Measurements from ENCODE around the gene NXPH1. TPM values are rescaled to one million over a fixed set of nuclear protein-coding genes. Genes with fewer than 3 reads are reported as not detected.

NXPH1 gene
- total RNA-seq, 1 experiment from 2014 or later, result not detected

- no peak for DNase-seq (ENCODE audit: low read depth in 1 of 2, low spot score in 2 of 2)
- H3K27me3 ChIP-seq (replicated peaks), result no peaks in the 10 kb centered on the region
- no peak overlapping the region for H3K27ac ChIP-seq
- H3K9me3 ChIP-seq (replicated peaks), result peaks cover 7% of the 10 kb centered on the region
- no peaks in the 10 kb centered on the region for H3K36me3 ChIP-seq
- H3K4me3 ChIP-seq, result no peak overlapping the region
- no peaks in the 10 kb centered on the region for H3K4me1 ChIP-seq (replicated peaks)
Observed at GRCh38 chr7:8443576-8444467, 10.4 kb downstream of the NXPH1 start.

- no peaks in the 10 kb centered on the region for H3K27me3 ChIP-seq (replicated peaks)
- DNase-seq (ENCODE audit: low read depth in 1 of 2, low spot score in 2 of 2), result no peak
Observed at GRCh38 chr7:8444468-8444769, 11.0 kb downstream of the NXPH1 start.

GRCh38 chr7:8453535-8453934 lies 20.1 kb downstream of the NXPH1 start:
- Histone ChIP-seq H3K36me3 (no peaks in the 10 kb centered on the region), H3K4me1 (replicated peaks) (no peaks in the 10 kb centered on the region), H3K9me3 (replicated peaks) (no peaks in the 10 kb centered on the region), H3K27ac (no peak overlapping the region), H3K27me3 (replicated peaks) (no peaks in the 10 kb centered on the region), H3K4me3 (no peak overlapping the region)
- DNase-seq (ENCODE audit: low read depth in 1 of 2, low spot score in 2 of 2), result no peak

More at GRCh38 chr7:8444468-8444769, 11.0 kb downstream of the NXPH1 start:
- peaks cover 7% of the 10 kb centered on the region for H3K9me3 ChIP-seq (replicated peaks)
- no peaks in the 10 kb centered on the region for H3K36me3 ChIP-seq
- H3K27ac ChIP-seq, result no peak overlapping the region
- H3K4me3 ChIP-seq, result no peak overlapping the region
- H3K4me1 ChIP-seq (replicated peaks), result no peaks in the 10 kb centered on the region

GRCh38 chr7:8455426-8455825 lies 22.0 kb downstream of the NXPH1 start:
- Histone ChIP-seq H3K9me3 (replicated peaks) (no peaks in the 10 kb centered on the region), H3K4me3 (no peak overlapping the region), H3K36me3 (no peaks in the 10 kb centered on the region), H3K4me1 (replicated peaks) (no peaks in the 10 kb centered on the region), H3K27ac (no peak overlapping the region), H3K27me3 (replicated peaks) (no peaks in the 10 kb centered on the region)
- DNase-seq (ENCODE audit: low read depth in 1 of 2, low spot score in 2 of 2), result no peak

GRCh38 chr7:8462309-8462708 lies 28.9 kb downstream of the NXPH1 start:
- H3K9me3 ChIP-seq (replicated peaks), result no peaks in the 10 kb centered on the region
- no peak overlapping the region for H3K4me3 ChIP-seq
- H3K27me3 ChIP-seq (replicated peaks), result no peaks in the 10 kb centered on the region
- no peaks in the 10 kb centered on the region for H3K4me1 ChIP-seq (replicated peaks)
- no peak overlapping the region for H3K27ac ChIP-seq
- no peak for DNase-seq (ENCODE audit: low read depth in 1 of 2, low spot score in 2 of 2)
- H3K36me3 ChIP-seq, result no peaks in the 10 kb centered on the region

- H3K27me3 ChIP-seq (replicated peaks), result no peaks in the 10 kb centered on the region
- H3K27ac ChIP-seq, result no peak overlapping the region
- no peak overlapping the region for H3K4me3 ChIP-seq
- H3K9me3 ChIP-seq (replicated peaks), result no peaks in the 10 kb centered on the region
- H3K36me3 ChIP-seq, result no peaks in the 10 kb centered on the region
- H3K4me1 ChIP-seq (replicated peaks), result no peaks in the 10 kb centered on the region
- no peak for DNase-seq (ENCODE audit: low read depth in 1 of 2, low spot score in 2 of 2)
Observed at GRCh38 chr7:8465338-8465737, 31.9 kb downstream of the NXPH1 start.

GRCh38 chr7:8480527-8480926 lies 47.1 kb downstream of the NXPH1 start:
- Histone ChIP-seq H3K4me3 (no peak overlapping the region), H3K36me3 (no peaks in the 10 kb centered on the region), H3K27ac (no peak overlapping the region), H3K27me3 (replicated peaks) (no peaks in the 10 kb centered on the region), H3K4me1 (replicated peaks) (no peaks in the 10 kb centered on the region), H3K9me3 (replicated peaks) (no peaks in the 10 kb centered on the region; the same call in 1 of the 2 replicates)
- DNase-seq (ENCODE audit: low read depth in 1 of 2, low spot score in 2 of 2), result no peak

GRCh38 chr7:8481096-8481495 lies 47.7 kb downstream of the NXPH1 start:
- H3K4me1 ChIP-seq (replicated peaks), result no peaks in the 10 kb centered on the region
- H3K36me3 ChIP-seq, result no peaks in the 10 kb centered on the region
- no peaks in the 10 kb centered on the region; the same call in 1 of the 2 replicates for H3K9me3 ChIP-seq (replicated peaks)
- no peak for DNase-seq (ENCODE audit: low read depth in 1 of 2, low spot score in 2 of 2)
- no peak overlapping the region for H3K27ac ChIP-seq
- H3K27me3 ChIP-seq (replicated peaks), result no peaks in the 10 kb centered on the region
- no peak overlapping the region for H3K4me3 ChIP-seq

GRCh38 chr7:8481752-8482446 lies 48.5 kb downstream of the NXPH1 start:
- no peaks in the 10 kb centered on the region for H3K4me1 ChIP-seq (replicated peaks)
- no peaks in the 10 kb centered on the region for H3K27me3 ChIP-seq (replicated peaks)
- no peaks in the 10 kb centered on the region for H3K36me3 ChIP-seq
- H3K27ac ChIP-seq, result no peak overlapping the region
- H3K4me3 ChIP-seq, result no peak overlapping the region
- H3K9me3 ChIP-seq (replicated peaks), result no peaks in the 10 kb centered on the region; the same call in 1 of the 2 replicates
- DNase-seq (ENCODE audit: low read depth in 1 of 2, low spot score in 2 of 2), result no peak

- Histone ChIP-seq H3K4me1 (replicated peaks) (no peaks in the 10 kb centered on the region), H3K27me3 (replicated peaks) (no peaks in the 10 kb centered on the region), H3K9me3 (replicated peaks) (peaks cover 5% of the 10 kb centered on the region; the same call in 1 of the 2 replicates), H3K27ac (no peak overlapping the region), H3K36me3 (no peaks in the 10 kb centered on the region), H3K4me3 (no peak overlapping the region)
- DNase-seq (ENCODE audit: low read depth in 1 of 2, low spot score in 2 of 2), result no peak
Observed at GRCh38 chr7:8490391-8491045, 57.1 kb downstream of the NXPH1 start.

GRCh38 chr7:8491106-8491505 lies 57.7 kb downstream of the NXPH1 start:
- Histone ChIP-seq H3K9me3 (replicated peaks) (peaks cover 5% of the 10 kb centered on the region; the same call in 1 of the 2 replicates), H3K36me3 (no peaks in the 10 kb centered on the region), H3K4me1 (replicated peaks) (no peaks in the 10 kb centered on the region), H3K4me3 (no peak overlapping the region), H3K27ac (no peak overlapping the region), H3K27me3 (replicated peaks) (no peaks in the 10 kb centered on the region)
- no peak for DNase-seq (ENCODE audit: low read depth in 1 of 2, low spot score in 2 of 2)

GRCh38 chr7:8491544-8492489 lies 58.4 kb downstream of the NXPH1 start:
- Histone ChIP-seq H3K27me3 (replicated peaks) (no peaks in the 10 kb centered on the region), H3K4me3 (no peak overlapping the region), H3K9me3 (replicated peaks) (peaks cover 5% of the 10 kb centered on the region; the same call in 1 of the 2 replicates), H3K36me3 (no peaks in the 10 kb centered on the region), H3K4me1 (replicated peaks) (no peaks in the 10 kb centered on the region), H3K27ac (no peak overlapping the region)
- DNase-seq (ENCODE audit: low read depth in 1 of 2, low spot score in 2 of 2), result no peak

- H3K9me3 ChIP-seq (replicated peaks), result no peaks in the 10 kb centered on the region
- no peaks in the 10 kb centered on the region for H3K27me3 ChIP-seq (replicated peaks)
- no peaks in the 10 kb centered on the region for H3K4me1 ChIP-seq (replicated peaks)
- H3K4me3 ChIP-seq, result no peak overlapping the region
- no peak overlapping the region for H3K27ac ChIP-seq
- no peak for DNase-seq (ENCODE audit: low read depth in 1 of 2, low spot score in 2 of 2)
- H3K36me3 ChIP-seq, result no peaks in the 10 kb centered on the region
Observed at GRCh38 chr7:8499128-8499527, 65.7 kb downstream of the NXPH1 start.
